ENCODE data around the gene KRTAP1-4. TPM values are rescaled to one million over a fixed set of nuclear protein-coding genes. Genes with fewer than 3 reads are reported as not detected.

Gene KRTAP1-4
- polyA plus RNA-seq (2013): not detected

- Histone ChIP-seq H3K27ac (ENCODE audit: insufficient read depth in 1 of 2, low read depth in 1 of 2, low read length in 2 of 2, poor library complexity in 1 of 2, severe bottlenecking in 2 of 2) (no peak within 1 kb of the TSS), H3K27me3 (replicated peaks in 2 of 5; ENCODE audit: control insufficient read depth in 4 of 5, insufficient read depth in 5 of 5, low read length in 4 of 5) (peaks cover 0 to 4% (median 0%) of the 10 kb centered on the region in 5 experiments), H3K36me3 (ENCODE audit: control insufficient read depth in 4 of 4, insufficient read depth in 4 of 4, low read length in 3 of 4) (no peaks in the 10 kb centered on the region), H3K9me3 (ENCODE audit: control extremely low read depth in 1 of 5, control insufficient read depth in 4 of 5, insufficient read depth in 2 of 5, low read depth in 1 of 5, low read length in 4 of 5) (peaks cover 0 to 1% (median 0%) of the 10 kb centered on the region in 5 experiments), H3K4me3 (ENCODE audit: control insufficient read depth in 1 of 7, extremely low read depth in 1 of 7, insufficient read depth in 4 of 7, low read depth in 2 of 7, low read length in 6 of 7) (no peak within 1 kb of the TSS), H3K4me1 (ENCODE audit: control extremely low read depth in 1 of 4, control insufficient read depth in 4 of 4, insufficient read depth in 4 of 4, low read length in 3 of 4) (no peaks in the 10 kb centered on the region)
- ChIA-PET CTCF (interaction anchor here (2.0 kb wide), 1 partner anchor 10 kb away, joined by 5 read pairs; no protein-coding TSS in a partner anchor), POLR2A (no interaction called here)
- no peak for DNase-seq
- 100% methylated on average over 7 of the region's 12 CpGs for WGBS (ENCODE audit: insufficient coverage)
Measured at GRCh38 chr17:41029633-41030245, at the start of gene KRTAP1-4. Gene KRTAP1-4, minus strand, starts transcription at chr17:41030195. Its CDS starts 117 bp downstream, at chr17:41030078.

- Histone ChIP-seq H3K4me3 (ENCODE audit: control insufficient read depth in 1 of 7, extremely low read depth in 1 of 7, insufficient read depth in 4 of 7, low read depth in 2 of 7, low read length in 6 of 7) (no peak overlapping the region), H3K27ac (ENCODE audit: insufficient read depth in 1 of 2, low read depth in 1 of 2, low read length in 2 of 2, poor library complexity in 1 of 2, severe bottlenecking in 2 of 2) (no peak overlapping the region), H3K4me1 (ENCODE audit: control extremely low read depth in 1 of 4, control insufficient read depth in 4 of 4, insufficient read depth in 4 of 4, low read length in 3 of 4) (no peaks in the 10 kb centered on the region), H3K36me3 (ENCODE audit: control insufficient read depth in 4 of 4, insufficient read depth in 4 of 4, low read length in 3 of 4) (no peaks in the 10 kb centered on the region), H3K9me3 (ENCODE audit: control extremely low read depth in 1 of 5, control insufficient read depth in 4 of 5, insufficient read depth in 2 of 5, low read depth in 1 of 5, low read length in 4 of 5) (no peaks in the 10 kb centered on the region), H3K27me3 (replicated peaks in 2 of 5; ENCODE audit: control insufficient read depth in 4 of 5, insufficient read depth in 5 of 5, low read length in 4 of 5) (no peaks in the 10 kb centered on the region)
- no peak for DNase-seq
- ChIA-PET POLR2A (no interaction called here), CTCF (no interaction called here)
Measured at GRCh38 chr17:41076788-41077187, 46.8 kb upstream of the KRTAP1-4 start.

- CTCF ChIA-PET: no interaction called here
- POLR2A ChIA-PET: no interaction called here
- no peak for DNase-seq
- Histone ChIP-seq H3K4me1 (ENCODE audit: control extremely low read depth in 1 of 4, control insufficient read depth in 4 of 4, insufficient read depth in 4 of 4, low read length in 3 of 4) (no peaks in the 10 kb centered on the region), H3K27ac (ENCODE audit: insufficient read depth in 1 of 2, low read depth in 1 of 2, low read length in 2 of 2, poor library complexity in 1 of 2, severe bottlenecking in 2 of 2) (no peak overlapping the region), H3K36me3 (ENCODE audit: control insufficient read depth in 4 of 4, insufficient read depth in 4 of 4, low read length in 3 of 4) (no peaks in the 10 kb centered on the region), H3K9me3 (ENCODE audit: control extremely low read depth in 1 of 5, control insufficient read depth in 4 of 5, insufficient read depth in 2 of 5, low read depth in 1 of 5, low read length in 4 of 5) (no peaks in the 10 kb centered on the region), H3K27me3 (replicated peaks in 2 of 5; ENCODE audit: control insufficient read depth in 4 of 5, insufficient read depth in 5 of 5, low read length in 4 of 5) (no peaks in the 10 kb centered on the region), H3K4me3 (ENCODE audit: control insufficient read depth in 1 of 7, extremely low read depth in 1 of 7, insufficient read depth in 4 of 7, low read depth in 2 of 7, low read length in 6 of 7) (no peak overlapping the region)
- WGBS (ENCODE audit: insufficient coverage): 100% methylated on average over 1 of the region's 2 CpGs
Measured at GRCh38 chr17:41073676-41074075, 43.7 kb upstream of the KRTAP1-4 start.

GRCh38 chr17:41071606-41072360 is 41.8 kb upstream of the KRTAP1-4 start:
- POLR2A ChIA-PET: interaction anchor here (0.6 kb wide), 1 partner anchor 157 kb away, joined by 7 read pairs; no protein-coding TSS in a partner anchor
- H3K27me3 ChIP-seq (replicated peaks in 2 of 5; ENCODE audit: control insufficient read depth in 4 of 5, insufficient read depth in 5 of 5, low read length in 4 of 5): no peaks in the 10 kb centered on the region
- H3K9me3 ChIP-seq (ENCODE audit: control extremely low read depth in 1 of 5, control insufficient read depth in 4 of 5, insufficient read depth in 2 of 5, low read depth in 1 of 5, low read length in 4 of 5): no peaks in the 10 kb centered on the region
- CTCF ChIA-PET: no interaction called here
- H3K4me1 ChIP-seq (ENCODE audit: control extremely low read depth in 1 of 4, control insufficient read depth in 4 of 4, insufficient read depth in 4 of 4, low read length in 3 of 4): no peaks in the 10 kb centered on the region
- H3K36me3 ChIP-seq (ENCODE audit: control insufficient read depth in 4 of 4, insufficient read depth in 4 of 4, low read length in 3 of 4): no peaks in the 10 kb centered on the region
- H3K27ac ChIP-seq (ENCODE audit: insufficient read depth in 1 of 2, low read depth in 1 of 2, low read length in 2 of 2, poor library complexity in 1 of 2, severe bottlenecking in 2 of 2): no peak overlapping the region
- 91% methylated on average over 5 of the region's 5 CpGs for WGBS (ENCODE audit: insufficient coverage)
- DNase-seq: no peak
- no peak overlapping the region for H3K4me3 ChIP-seq (ENCODE audit: control insufficient read depth in 1 of 7, extremely low read depth in 1 of 7, insufficient read depth in 4 of 7, low read depth in 2 of 7, low read length in 6 of 7)

- Histone ChIP-seq H3K36me3 (ENCODE audit: control insufficient read depth in 4 of 4, insufficient read depth in 4 of 4, low read length in 3 of 4) (no peaks in the 10 kb centered on the region), H3K9me3 (ENCODE audit: control extremely low read depth in 1 of 5, control insufficient read depth in 4 of 5, insufficient read depth in 2 of 5, low read depth in 1 of 5, low read length in 4 of 5) (no peaks in the 10 kb centered on the region), H3K4me3 (ENCODE audit: control insufficient read depth in 1 of 7, extremely low read depth in 1 of 7, insufficient read depth in 4 of 7, low read depth in 2 of 7, low read length in 6 of 7) (no peak overlapping the region), H3K27ac (ENCODE audit: insufficient read depth in 1 of 2, low read depth in 1 of 2, low read length in 2 of 2, poor library complexity in 1 of 2, severe bottlenecking in 2 of 2) (no peak overlapping the region), H3K4me1 (ENCODE audit: control extremely low read depth in 1 of 4, control insufficient read depth in 4 of 4, insufficient read depth in 4 of 4, low read length in 3 of 4) (no peaks in the 10 kb centered on the region), H3K27me3 (replicated peaks in 2 of 5; ENCODE audit: control insufficient read depth in 4 of 5, insufficient read depth in 5 of 5, low read length in 4 of 5) (no peaks in the 10 kb centered on the region)
- CTCF ChIA-PET: interaction anchor here (1.4 kb wide), 1 partner anchor 10 kb away, joined by 3 read pairs; no protein-coding TSS in a partner anchor
- no peak for DNase-seq
- POLR2A ChIA-PET: no interaction called here
- 58% methylated on average over 2 of the region's 3 CpGs for WGBS (ENCODE audit: insufficient coverage)
Measured at GRCh38 chr17:41069031-41069430, 39.0 kb upstream of the KRTAP1-4 start.

GRCh38 chr17:41067281-41067680 is 37.3 kb upstream of the KRTAP1-4 start:
- POLR2A ChIA-PET: no interaction called here
- Histone ChIP-seq H3K9me3 (ENCODE audit: control extremely low read depth in 1 of 5, control insufficient read depth in 4 of 5, insufficient read depth in 2 of 5, low read depth in 1 of 5, low read length in 4 of 5) (no peaks in the 10 kb centered on the region), H3K4me1 (ENCODE audit: control extremely low read depth in 1 of 4, control insufficient read depth in 4 of 4, insufficient read depth in 4 of 4, low read length in 3 of 4) (no peaks in the 10 kb centered on the region), H3K27me3 (replicated peaks in 2 of 5; ENCODE audit: control insufficient read depth in 4 of 5, insufficient read depth in 5 of 5, low read length in 4 of 5) (peaks cover 0 to 7% (median 2%) of the 10 kb centered on the region in 5 experiments), H3K4me3 (ENCODE audit: control insufficient read depth in 1 of 7, extremely low read depth in 1 of 7, insufficient read depth in 4 of 7, low read depth in 2 of 7, low read length in 6 of 7) (no peak overlapping the region), H3K27ac (ENCODE audit: insufficient read depth in 1 of 2, low read depth in 1 of 2, low read length in 2 of 2, poor library complexity in 1 of 2, severe bottlenecking in 2 of 2) (no peak overlapping the region), H3K36me3 (ENCODE audit: control insufficient read depth in 4 of 4, insufficient read depth in 4 of 4, low read length in 3 of 4) (no peaks in the 10 kb centered on the region)
- no peak for DNase-seq
- CTCF ChIA-PET: no interaction called here

- ChIA-PET POLR2A (no interaction called here), CTCF (no interaction called here)
- no peak within 1 kb of the TSS for H3K27ac ChIP-seq (ENCODE audit: insufficient read depth in 1 of 2, low read depth in 1 of 2, low read length in 2 of 2, poor library complexity in 1 of 2, severe bottlenecking in 2 of 2)
- H3K36me3 ChIP-seq (ENCODE audit: control insufficient read depth in 4 of 4, insufficient read depth in 4 of 4, low read length in 3 of 4): no peaks in the 10 kb centered on the region
- H3K27me3 ChIP-seq (replicated peaks in 2 of 5; ENCODE audit: control insufficient read depth in 4 of 5, insufficient read depth in 5 of 5, low read length in 4 of 5): peaks cover 0 to 13% (median 9%) of the 10 kb centered on the region in 5 experiments
- no peaks in the 10 kb centered on the region for H3K4me1 ChIP-seq (ENCODE audit: control extremely low read depth in 1 of 4, control insufficient read depth in 4 of 4, insufficient read depth in 4 of 4, low read length in 3 of 4)
- WGBS (ENCODE audit: insufficient coverage): 100% methylated on average over 3 of the region's 6 CpGs
- no peaks in the 10 kb centered on the region for H3K9me3 ChIP-seq (ENCODE audit: control extremely low read depth in 1 of 5, control insufficient read depth in 4 of 5, insufficient read depth in 2 of 5, low read depth in 1 of 5, low read length in 4 of 5)
- peak in 1 of 3 donors; percentile 10 for DNase-seq
- H3K4me3 ChIP-seq (ENCODE audit: control insufficient read depth in 1 of 7, extremely low read depth in 1 of 7, insufficient read depth in 4 of 7, low read depth in 2 of 7, low read length in 6 of 7): no peak within 1 kb of the TSS
Measured at GRCh38 chr17:41065829-41066624, 36.0 kb upstream of the KRTAP1-4 start, which contains the start of gene KRTAP2-4. Gene KRTAP2-4, minus strand, starts transcription at chr17:41065879. Its CDS starts 34 bp downstream, at chr17:41065845.

Data from common myeloid progenitor, CD34-positive (primary cell).